GM18868 (cell line): ENCODE data around the gene ST3GAL4.
"Not testable (repeated sequence)": the region's sequence is repeated elsewhere in the genome, so short reads cannot be mapped to it uniquely, and the experiment has no call there.

Source experiments
- ATAC-seq: cut with Tn5 transposase; IDR thresholded peaks from one replicate; pipeline ENCODE4 v1.9.1; 2021; ENCODE audit warnings: mild to moderate bottlenecking, moderate library complexity; ENCODE audit not compliant: unreplicated experiment

Gene ST3GAL4

DNA sequence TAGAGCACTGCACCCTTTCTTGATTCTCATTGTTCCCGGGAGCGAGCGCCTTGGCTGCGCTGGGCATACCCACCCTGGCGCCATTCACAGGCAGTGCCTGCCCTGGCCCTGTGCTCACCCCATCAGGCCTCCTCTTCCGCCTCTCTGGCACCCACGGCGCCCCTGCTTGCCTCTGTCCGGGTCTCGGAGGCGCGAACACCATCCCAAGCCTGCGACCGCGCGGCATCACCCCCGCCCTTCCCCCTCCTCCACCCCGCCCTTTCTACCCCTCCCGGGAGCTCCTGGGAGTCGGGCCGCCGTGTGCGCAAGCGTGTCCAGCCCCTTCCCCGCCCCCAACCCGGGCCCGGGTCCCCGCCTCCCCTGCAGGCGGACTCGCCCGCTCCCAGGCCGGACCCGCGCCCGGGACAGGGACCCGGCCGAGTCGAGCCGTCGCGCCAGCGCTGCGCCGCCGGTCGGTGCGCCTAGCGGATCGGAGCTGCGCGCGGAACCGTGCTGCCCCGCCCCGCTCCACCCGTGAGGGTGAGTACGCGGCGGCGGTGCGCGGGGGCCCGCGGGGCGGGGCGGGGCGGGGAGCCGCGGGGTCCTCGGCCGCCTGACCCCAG lies at the start of gene ST3GAL4:
ST3GAL4 (plus strand) TSS at position 363 of the 602 bp plus-strand sequence. CDS start 50,470 bp downstream, outside the sequence.
- peak; percentile 55 for ATAC-seq

GRCh38 chr11:126305699-126306098 lies 49.8 kb upstream of the ST3GAL4 start:
- peak; percentile 51 for ATAC-seq

GRCh38 chr11:126307706-126308105 lies 47.8 kb upstream of the ST3GAL4 start:
- ATAC-seq: no peak

- ATAC-seq: no peak
These were observed 47.2 kb upstream of the ST3GAL4 start for GRCh38 chr11:126308271-126308671.

- ATAC-seq: not testable (repeated sequence)
These were observed 46.7 kb upstream of the ST3GAL4 start for GRCh38 chr11:126308771-126309170.

DNA sequence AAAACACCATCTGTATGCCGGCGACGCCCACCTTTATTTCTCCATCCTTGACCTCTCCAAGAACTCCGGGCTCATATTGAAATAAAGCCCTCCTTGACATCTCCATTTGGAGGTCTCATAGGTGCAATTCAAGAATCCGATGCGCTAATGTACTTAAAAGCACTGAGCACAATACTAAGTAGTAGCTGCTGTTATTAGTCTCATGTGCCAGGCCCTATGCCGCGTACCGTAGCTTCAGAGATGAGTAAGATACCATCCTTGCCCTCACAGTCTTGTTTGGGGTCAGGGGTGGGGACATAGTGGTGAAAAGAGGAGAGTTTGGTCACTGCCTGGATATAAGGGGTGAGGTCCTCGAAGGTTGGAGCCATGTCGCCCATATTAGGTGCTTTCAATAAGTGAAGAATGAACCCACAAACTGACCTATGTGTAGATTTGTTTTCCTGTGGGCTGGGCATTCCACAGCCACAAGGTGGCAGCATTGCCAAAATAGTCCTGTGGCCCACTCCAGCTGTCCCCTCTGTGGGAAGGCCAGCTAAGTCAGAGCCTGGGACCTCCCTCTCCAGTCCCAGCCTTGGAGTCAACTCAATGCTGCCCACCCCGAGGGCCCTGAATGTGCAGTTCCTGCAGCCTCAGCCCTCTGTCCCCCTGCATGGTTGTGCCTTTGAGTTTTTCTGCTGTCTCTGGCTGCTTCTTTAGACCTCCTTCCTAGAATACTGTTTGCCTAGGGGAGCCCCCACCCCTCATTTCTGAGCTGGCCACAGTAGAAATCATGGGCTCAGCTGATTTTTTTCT lies 45.1 kb upstream of the ST3GAL4 start:
- ATAC-seq: peak; percentile 26

DNA sequence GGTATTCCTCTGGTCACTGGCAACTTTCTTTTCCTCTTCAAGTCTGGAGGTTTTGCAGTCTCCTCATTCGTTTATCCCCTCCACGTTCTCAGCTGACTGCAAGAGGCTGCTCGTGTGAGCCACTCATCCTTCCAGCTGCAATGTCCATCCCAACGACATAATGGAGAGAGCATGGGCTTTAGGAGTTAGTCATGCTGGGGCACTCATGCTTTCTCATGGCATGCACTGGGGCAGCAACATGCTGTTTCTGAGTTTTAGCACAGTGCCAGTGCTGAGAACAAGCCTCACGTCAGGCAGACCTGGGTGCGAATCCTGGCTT lies 44.5 kb upstream of the ST3GAL4 start:
- ATAC-seq: no peak

DNA sequence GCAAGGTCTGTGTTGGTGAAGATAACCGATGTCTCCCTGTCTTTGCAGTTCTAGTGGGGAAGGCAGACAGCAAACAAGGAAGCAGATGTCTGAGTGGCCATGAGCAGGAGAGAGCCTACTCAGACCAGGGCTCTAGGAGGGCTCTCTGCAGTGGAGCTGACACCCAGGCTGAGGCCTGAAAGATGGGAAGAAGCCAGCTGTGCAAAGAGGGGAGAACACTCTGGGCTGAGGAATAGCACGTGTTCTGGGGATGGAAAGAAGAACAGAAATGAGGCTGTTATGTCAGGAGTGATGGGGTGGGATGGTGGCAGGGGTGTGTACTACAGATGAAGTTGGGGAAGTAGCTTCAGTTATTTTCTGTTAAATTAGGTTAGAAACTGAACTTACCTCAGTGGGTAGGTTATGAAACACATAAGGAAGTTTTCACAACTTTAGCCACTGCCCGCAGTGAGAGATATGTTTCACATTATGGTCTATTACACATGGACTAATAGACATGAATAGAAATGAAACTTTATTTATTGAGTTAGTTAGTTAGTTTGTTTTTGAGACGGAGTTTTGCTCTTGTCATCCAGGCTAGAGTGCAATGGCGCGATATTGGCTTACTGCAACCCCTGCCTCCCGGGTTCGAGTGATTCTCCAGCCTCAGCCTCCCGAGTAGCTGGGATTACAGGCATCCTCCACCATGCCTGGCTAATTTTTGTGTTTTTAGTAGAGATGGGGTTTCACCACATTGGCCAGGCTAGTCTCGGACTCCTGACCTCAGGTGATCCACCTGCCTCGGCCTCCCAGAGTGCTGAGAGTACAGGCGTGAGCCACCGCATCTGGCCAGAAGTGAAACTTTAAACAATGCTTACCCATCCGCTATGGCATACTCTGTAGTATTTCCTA lies 43.8 kb upstream of the ST3GAL4 start:
- ATAC-seq: peak; percentile 86

DNA sequence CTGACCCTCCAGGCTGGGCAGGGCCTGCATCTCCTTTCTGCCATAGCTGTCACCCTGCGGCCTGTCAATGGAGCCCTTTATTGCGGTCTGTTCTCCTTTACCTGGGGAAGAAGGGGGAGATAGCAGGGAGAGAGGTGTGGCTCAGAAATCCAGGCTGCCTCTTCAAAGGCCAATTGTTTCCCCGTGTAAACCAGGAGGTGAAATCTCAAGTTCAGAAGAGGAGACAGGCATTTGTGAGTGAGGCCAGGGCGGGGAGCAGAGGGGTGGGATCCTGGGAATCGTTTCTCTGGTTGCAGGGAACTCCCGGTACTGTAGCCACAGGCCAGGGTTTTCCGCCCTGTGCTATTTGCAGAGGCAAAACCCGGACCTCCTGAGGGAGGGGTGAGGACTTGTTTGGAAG lies 42.5 kb upstream of the ST3GAL4 start:
- ATAC-seq: no peak

GRCh38 chr11:126313826-126314225 lies 41.7 kb upstream of the ST3GAL4 start:
- ATAC-seq: no peak

GRCh38 chr11:126317432-126317755 lies 38.1 kb upstream of the ST3GAL4 start:
- ATAC-seq: no peak

DNA sequence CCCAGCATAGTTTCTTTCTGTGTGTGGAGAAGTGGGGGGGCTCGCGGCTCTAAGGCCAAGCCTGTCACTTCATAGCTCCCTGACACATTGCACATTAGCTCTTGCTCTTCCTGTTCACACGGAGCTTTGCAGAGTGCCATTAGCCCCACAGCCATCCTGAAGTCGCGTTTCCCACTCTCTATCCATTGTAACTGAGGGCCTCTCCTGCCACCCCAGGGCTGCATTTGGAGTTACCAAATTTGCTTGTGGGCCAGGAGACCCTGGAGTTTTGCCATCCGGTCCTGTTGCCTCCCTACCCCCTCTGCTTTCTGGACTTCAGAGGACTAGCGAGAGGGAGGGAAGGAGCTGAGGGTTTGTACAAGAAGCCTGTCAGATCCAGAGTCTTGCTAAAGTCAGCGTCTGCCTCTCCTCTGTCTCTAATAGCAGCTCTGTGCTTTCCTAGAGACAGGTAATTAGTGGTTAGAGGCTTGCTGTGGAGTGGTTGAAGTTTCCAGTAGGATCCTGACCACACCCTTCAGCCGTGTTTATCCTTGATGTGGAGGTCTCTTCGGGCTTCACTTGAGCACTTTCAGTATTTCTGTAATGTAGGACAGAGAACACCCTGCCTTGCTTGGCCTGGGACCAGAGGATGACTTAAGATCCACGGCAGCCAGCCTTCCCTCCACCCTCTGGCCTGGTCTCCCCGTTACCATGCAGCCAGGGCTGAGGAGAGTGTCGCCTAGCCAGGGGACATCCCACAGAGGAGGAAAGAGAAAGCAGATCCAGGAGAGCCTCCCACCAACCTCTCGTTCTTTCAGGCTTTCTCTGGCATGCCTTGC lies 37.5 kb upstream of the ST3GAL4 start:
- peak; percentile 44 for ATAC-seq

- ATAC-seq: peak; percentile 91
These were observed 36.7 kb upstream of the ST3GAL4 start for GRCh38 chr11:126318574-126319373.

GRCh38 chr11:126319374-126319740 lies 36.1 kb upstream of the ST3GAL4 start:
- ATAC-seq: no peak

DNA sequence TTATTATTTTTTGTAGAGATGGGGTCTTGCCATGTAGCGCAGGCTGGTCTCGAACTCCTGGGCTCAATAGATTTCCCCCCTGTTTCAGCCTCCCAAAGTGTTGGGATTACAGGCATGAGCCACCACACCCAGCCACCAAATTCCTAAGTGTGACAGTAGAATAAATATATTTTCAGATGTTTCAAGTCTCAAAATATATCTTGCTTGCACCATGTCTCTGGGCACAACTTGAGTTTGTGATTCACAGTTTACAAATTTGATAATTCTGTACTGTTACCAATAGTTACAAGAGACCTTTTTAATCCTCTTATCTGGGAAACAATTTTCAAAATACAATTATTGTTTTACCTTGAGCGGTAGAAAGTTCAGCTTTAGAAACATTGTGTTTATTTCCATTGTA lies 32.5 kb upstream of the ST3GAL4 start:
- ATAC-seq: no peak

GRCh38 chr11:126327281-126328000 lies 28.0 kb upstream of the ST3GAL4 start:
- no peak for ATAC-seq

DNA sequence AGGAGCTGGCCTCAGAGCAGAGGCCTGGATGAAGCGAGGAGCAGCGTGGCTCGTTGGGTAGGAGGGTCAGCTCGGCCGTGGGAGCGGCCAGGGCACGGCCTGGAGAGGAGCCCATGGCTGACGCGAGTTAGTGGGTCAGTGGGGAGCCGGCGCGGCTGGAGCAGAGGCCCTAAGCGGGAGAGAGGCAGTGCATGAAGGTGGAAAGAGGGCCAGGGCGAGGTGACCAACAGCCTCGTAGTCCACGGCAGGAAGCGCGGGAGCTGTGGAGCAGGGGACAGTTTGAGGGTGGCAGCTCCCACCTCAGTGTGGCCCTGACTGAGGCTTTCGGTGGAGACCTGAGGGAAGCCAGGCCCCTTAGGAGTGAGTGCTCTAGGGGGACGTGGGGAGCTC lies 27.5 kb upstream of the ST3GAL4 start:
- no peak for ATAC-seq

- ATAC-seq: no peak
These were observed 27.0 kb upstream of the ST3GAL4 start for GRCh38 chr11:126328444-126328843.

GRCh38 chr11:126328938-126329643 lies 26.4 kb upstream of the ST3GAL4 start:
- no peak for ATAC-seq
